Measurements from ENCODE around the gene GPI.
"Not testable (repeated sequence)": the region's sequence is repeated elsewhere in the genome, so short reads cannot be mapped to it uniquely, and the experiment has no call there.

Gene GPI

GRCh38 chr19:34368338-34368737 is 3.3 kb downstream of the GPI start:
- no peak for DNase-seq

- DNase-seq = not testable (repeated sequence)
Measured at GRCh38 chr19:34369166-34369565, 4.2 kb downstream of the GPI start.

- no peak for DNase-seq
Measured at GRCh38 chr19:34370117-34370516, 5.1 kb downstream of the GPI start.

- DNase-seq = no peak
Measured at GRCh38 chr19:34370983-34371382, 6.0 kb downstream of the GPI start.

- no peak for DNase-seq
Measured at GRCh38 chr19:34373601-34374288, 8.7 kb downstream of the GPI start.

- no peak for DNase-seq
Measured at GRCh38 chr19:34375598-34375997, 10.6 kb downstream of the GPI start.

GRCh38 chr19:34380639-34381241 is 15.7 kb downstream of the GPI start:
- no peak for DNase-seq

- no peak for DNase-seq
Measured at GRCh38 chr19:34381399-34382251, 16.6 kb downstream of the GPI start.

GRCh38 chr19:34382471-34382870 is 17.5 kb downstream of the GPI start:
- DNase-seq = no peak

- no peak for DNase-seq
Measured at GRCh38 chr19:34383599-34383998, 18.6 kb downstream of the GPI start.

GRCh38 chr19:34386645-34387445 is 21.8 kb downstream of the GPI start:
- DNase-seq = no peak

- DNase-seq = no peak
Measured at GRCh38 chr19:34387446-34387810, 22.4 kb downstream of the GPI start.

- not testable (repeated sequence) for DNase-seq
Measured at GRCh38 chr19:34388745-34389144, 23.7 kb downstream of the GPI start.

- no peak for DNase-seq
Measured at GRCh38 chr19:34391813-34392212, 26.8 kb downstream of the GPI start.

- DNase-seq = no peak
Measured at GRCh38 chr19:34393031-34393430, 28.0 kb downstream of the GPI start.

- DNase-seq = no peak
Measured at GRCh38 chr19:34393629-34394028, 28.6 kb downstream of the GPI start.

- no peak for DNase-seq
Measured at GRCh38 chr19:34397853-34398252, 32.9 kb downstream of the GPI start.

- DNase-seq = no peak
Measured at GRCh38 chr19:34399886-34400285, 34.9 kb downstream of the GPI start.

- not testable (repeated sequence) for DNase-seq
Measured at GRCh38 chr19:34400844-34401243, 35.8 kb downstream of the GPI start.

- DNase-seq = no peak
Measured at GRCh38 chr19:34402074-34402600, 37.1 kb downstream of the GPI start.

GRCh38 chr19:34403784-34404108 is 38.8 kb downstream of the GPI start:
- no peak for DNase-seq

GRCh38 chr19:34404109-34404909 is 39.3 kb downstream of the GPI start, which contains the start of gene PDCD2L:
Gene PDCD2L (plus strand): TSS chr19:34404399. CDS start chr19:34404431, 32 bp downstream.
- peak; percentile 85 for DNase-seq

All from NCI-H1048 (cell line).